T-cell (primary cell): ENCODE measurements around the gene MED4. TPM values are rescaled to one million over a fixed set of nuclear protein-coding genes. Genes with fewer than 3 reads are reported as not detected.
A peak's percentile ranks its signal among the peaks of the same experiment; 100 is the strongest.

ENCODE experiments used
- ATAC-seq, 4 experiments: fragments of 200-7000 bp in 3 of 4; fragments of 150-1000 bp in 1 of 4; cut with Tn5 transposase; replicated peaks in 1 of 4; 1 replicate in 3 of 4; 2 replicates in 1 of 4; pipeline ENCODE4 v1.10.0; 2021; ENCODE audit warnings: moderate library complexity in 3 of 4, mild to moderate bottlenecking in 2 of 4, moderate number of reproducible peaks in 1 of 4
- CTCF ChIA-PET, 2 donors: fragments of 300-600 bp; sonication (Branson Sonifier 250); formaldehyde crosslinking; loops; one replicate each; lab custom pipeline; 2022; ENCODE audit warnings: antibody characterized with exemption in 2 of 2; lab: Charles Lee
- POLR2A ChIA-PET, 2 donors: fragments of 300-600 bp; sonication (Branson Sonifier 250); formaldehyde crosslinking; loops; one replicate each; lab custom pipeline; 2022; ENCODE audit warnings: antibody characterized with exemption in 2 of 2; lab: Charles Lee
- DNase-seq, 35 experiments: peaks; one replicate each; pipeline versions ENCODE4 v3.0.0 to v3.0.0-alpha.2; 2013 to 2023
- H3K27ac ChIP-seq: one replicate; pipeline ENCODE4 v1.5.1; 2013; ENCODE audit warnings: low read length
- H3K27me3 ChIP-seq, 2 experiments: replicated peaks in 1 of 2; 1 replicate in 1 of 2; 2 replicates in 1 of 2; pipeline versions ENCODE4 v1.6.1 to v1.7.0; 2013; ENCODE audit warnings: low read length in 1 of 2, mixed read lengths in 1 of 2; ENCODE audit not compliant: control insufficient read depth in 2 of 2, insufficient read depth in 2 of 2; ENCODE audit errors: extremely low read depth in 1 of 2
- H3K36me3 ChIP-seq, 2 donors: 1 replicate in 1 of 2; 2 replicates in 1 of 2; pipeline versions ENCODE4 v1.6.1 to v1.7.0; 2013; ENCODE audit warnings: low read length in 1 of 2; ENCODE audit not compliant: control insufficient read depth in 2 of 2, insufficient read depth in 1 of 2; ENCODE audit errors: extremely low read depth in 1 of 2
- H3K4me1 ChIP-seq, 2 experiments: 1 replicate in 1 of 2; 2 replicates in 1 of 2; pipeline versions ENCODE4 v1.6.1 to v1.7.0; 2013; ENCODE audit warnings: low read length in 2 of 2, mixed read lengths in 1 of 2; ENCODE audit not compliant: insufficient read depth in 2 of 2, control insufficient read depth in 1 of 2; ENCODE audit errors: extremely low read depth in 1 of 2
- H3K4me3 ChIP-seq, 2 donors: 1 replicate in 1 of 2; 2 replicates in 1 of 2; pipeline versions ENCODE4 v1.5.1 to v1.7.0; 2013; ENCODE audit warnings: mild to moderate bottlenecking in 2 of 2, low read length in 1 of 2, moderate library complexity in 1 of 2; ENCODE audit not compliant: control insufficient read depth in 1 of 2; ENCODE audit errors: extremely low read depth in 1 of 2
- H3K9me3 ChIP-seq: 2 replicates; pipeline ENCODE4 v1.7.0; 2013
- H3K27ac Mint-ChIP-seq, 2 donors: one replicate each; pipeline ENCODE4 v1.8.0; 2020 to 2021; ENCODE audit warnings: mild to moderate bottlenecking in 2 of 2, mixed read lengths in 2 of 2
- H3K27me3 Mint-ChIP-seq, 2 donors: one replicate each; pipeline ENCODE4 v1.8.0; 2021 to 2022; ENCODE audit warnings: mixed read lengths in 2 of 2
- H3K36me3 Mint-ChIP-seq: one replicate; pipeline ENCODE4 v1.8.0; 2021; ENCODE audit warnings: mixed read lengths
- H3K4me1 Mint-ChIP-seq, 3 donors: one replicate each; pipeline ENCODE4 v1.8.0; 2020 to 2022; ENCODE audit warnings: mixed read lengths in 3 of 3, mild to moderate bottlenecking in 1 of 3
- H3K4me3 Mint-ChIP-seq, 3 donors: one replicate each; pipeline ENCODE4 v1.8.0; 2020 to 2022; ENCODE audit warnings: mild to moderate bottlenecking in 3 of 3, mixed read lengths in 3 of 3, moderate library complexity in 3 of 3
- H3K9me3 Mint-ChIP-seq, 3 donors: one replicate each; pipeline ENCODE4 v1.8.0; 2020 to 2022; ENCODE audit warnings: mixed read lengths in 3 of 3
- WGBS: methylation state at CpG from one replicate; pipeline ENCODE4 v1.1.5; 2013; ENCODE audit warnings: missing lambda C conversion rate; ENCODE audit not compliant: insufficient coverage; 5-methylcytosine and 5-hydroxymethylcytosine counted together
- total RNA-seq, 35 experiments: library from RNA in 6 of 35; stranded (reverse) in 6 of 35; fragments of 120-200 nt in 1 of 35; gene quantifications; one replicate each; pipeline versions ENCODE4 v1.2.1 to v1.2.4 and lab custom pipeline; 2013 to 2026

Gene MED4
- 10 to 100 TPM; 43.7 to 51.3 (median 45.7) TPM for total RNA-seq
- total RNA-seq (2013) = 52.4 TPM
- total RNA-seq (lab: John Stamatoyannopoulos, UW) = 36.2 to 68.3 (median 49.6) reads per million in 29 experiments

DNA sequence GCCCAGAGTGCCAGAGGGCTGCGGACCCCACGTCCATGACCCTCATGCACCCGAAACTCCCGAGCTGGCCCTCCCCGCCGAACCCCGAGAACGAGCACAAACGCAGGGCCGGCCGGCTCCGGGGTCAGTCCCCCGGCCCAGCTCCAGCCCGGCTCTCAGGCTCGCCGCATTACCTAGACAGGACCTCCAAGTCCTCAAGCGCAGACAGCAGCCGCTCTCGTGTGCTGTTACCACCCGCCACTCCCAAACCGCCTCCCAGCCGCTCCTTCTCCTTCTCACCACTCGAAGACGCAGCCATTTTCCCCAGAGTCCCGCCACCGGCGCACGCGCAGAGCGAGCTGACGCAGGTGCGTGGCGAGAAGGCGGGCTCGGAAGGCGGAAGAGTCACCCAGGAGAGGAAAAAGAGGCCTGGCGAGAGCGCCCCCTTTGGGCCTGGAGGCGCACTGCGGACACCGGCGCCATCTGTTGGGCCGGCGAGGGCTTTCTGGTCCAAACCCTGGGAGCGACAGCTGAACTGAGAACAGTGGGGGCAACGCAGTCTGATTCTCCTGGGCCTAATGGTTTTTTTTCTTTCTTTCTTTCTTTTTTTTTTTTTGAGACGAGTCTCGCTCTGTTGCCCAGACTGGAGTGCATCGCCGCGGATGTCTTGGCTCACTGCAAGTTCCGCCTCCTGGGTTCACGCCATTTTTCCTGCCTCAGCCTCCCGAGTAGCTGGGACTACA lies at the start of gene MED4:
MED4 (minus strand) TSS at position 324 of the 722 bp plus-strand sequence; CDS start at position 298, 26 bp downstream.
- Mint-ChIP-seq H3K27ac (peak within 1 kb of the TSS; percentile 91 to 94), H3K4me1 (peaks cover 39 to 45% (median 45%) of the 10 kb centered on the region in 3 donors), H3K27me3 (peaks cover 0 to 1% of the 10 kb centered on the region in 2 donors), H3K4me3 (peak within 1 kb of the TSS; percentile 93 to 97 (median 94)), H3K9me3 (peaks cover 0 to 3% (median 0%) of the 10 kb centered on the region in 3 donors), H3K36me3 (no peaks in the 10 kb centered on the region)
- Histone ChIP-seq H3K27me3 (peaks cover 0 to 3% of the 10 kb centered on the region in 2 experiments), H3K27ac (peak within 1 kb of the TSS; percentile 85), H3K4me3 (peak within 1 kb of the TSS; percentile 97 to 99), H3K36me3 (no peaks in the 10 kb centered on the region), H3K4me1 (peaks cover 13 to 22% of the 10 kb centered on the region in 2 experiments), H3K9me3 (no peaks in the 10 kb centered on the region)
- under 1% methylated on average over 42 of the region's 54 CpGs for WGBS
- CTCF ChIA-PET = interaction anchor here (0.6 to 3.2 kb wide), 16 partner anchors 16 to 1171 kb away, joined by 3 to 27 read pairs (median 3); partner anchors contain the start of genes NUDT15 (in 2 of the 2) and ITM2B (in 1 of the 2)
- DNase-seq (peak; percentile 91 to 98 (median 95)), ATAC-seq (peak; percentile 93 to 99 (median 96))
- POLR2A ChIA-PET = interaction anchor here (0.6 to 1.2 kb wide), 6 partner anchors 10 to 1688 kb away, joined by 3 to 7 read pairs (median 3); partner anchors contain the start of gene NUDT15 (in 1 of the 2)

GRCh38 chr13:48144413-48145035 lies 49.6 kb upstream of the MED4 start:
- Mint-ChIP-seq H3K27ac (peak overlapping the region; percentile 3 to 81), H3K4me1 (peaks cover 30 to 46% (median 39%) of the 10 kb centered on the region in 3 donors), H3K36me3 (peaks cover 4% of the 10 kb centered on the region), H3K4me3 (peak overlapping the region in 1 of 3 donors; percentile 22), H3K27me3 (no peaks in the 10 kb centered on the region), H3K9me3 (no peaks in the 10 kb centered on the region)
- Histone ChIP-seq H3K27ac (peak overlapping the region; percentile 73), H3K36me3 (no peaks in the 10 kb centered on the region), H3K4me3 (no peak overlapping the region), H3K9me3 (no peaks in the 10 kb centered on the region), H3K4me1 (peaks cover 6 to 18% of the 10 kb centered on the region in 2 experiments), H3K27me3 (no peaks in the 10 kb centered on the region)
- no CpG with 5 or more reads among the region's 7 CpGs for WGBS
- DNase-seq (peak in 13 of 35 experiments; percentile 6 to 49 (median 26)), ATAC-seq (peak; percentile 62 to 81 (median 68))
- ChIA-PET POLR2A (interaction anchor here in 1 of 2 donors (0.6 kb wide), 1 partner anchor 90 kb away, joined by 4 read pairs; no protein-coding TSS in a partner anchor), CTCF (no interaction called here)

- no peaks in the 10 kb centered on the region for H3K27me3 ChIP-seq
- no peak for ATAC-seq
- ChIA-PET CTCF (no interaction called here), POLR2A (no interaction called here)
- WGBS = 100% methylated on average over 1 of the region's 3 CpGs
- H3K4me3 ChIP-seq = no peak overlapping the region
- Mint-ChIP-seq H3K36me3 (peaks cover 4% of the 10 kb centered on the region), H3K27me3 (no peaks in the 10 kb centered on the region), H3K4me1 (peaks cover 20 to 36% (median 27%) of the 10 kb centered on the region in 3 donors), H3K27ac (no peak overlapping the region), H3K9me3 (no peaks in the 10 kb centered on the region), H3K4me3 (no peak overlapping the region)
- no peaks in the 10 kb centered on the region for H3K36me3 ChIP-seq
- no peak for DNase-seq
- H3K9me3 ChIP-seq = no peaks in the 10 kb centered on the region
- no peak overlapping the region for H3K27ac ChIP-seq
- peaks cover 6 to 7% of the 10 kb centered on the region in 2 experiments for H3K4me1 ChIP-seq
These were observed 47.5 kb upstream of the MED4 start for GRCh38 chr13:48142436-48142835.

GRCh38 chr13:48138270-48138669 lies 43.4 kb upstream of the MED4 start:
- Mint-ChIP-seq H3K27me3 (no peaks in the 10 kb centered on the region), H3K4me3 (no peak overlapping the region), H3K27ac (no peak overlapping the region), H3K4me1 (peaks cover 0 to 10% (median 9%) of the 10 kb centered on the region in 3 donors), H3K9me3 (no peaks in the 10 kb centered on the region), H3K36me3 (no peaks in the 10 kb centered on the region)
- Histone ChIP-seq H3K27me3 (no peaks in the 10 kb centered on the region), H3K4me1 (no peaks in the 10 kb centered on the region), H3K27ac (no peak overlapping the region), H3K9me3 (no peaks in the 10 kb centered on the region), H3K36me3 (no peaks in the 10 kb centered on the region), H3K4me3 (no peak overlapping the region)
- WGBS = no CpG with 5 or more reads among the region's 4 CpGs
- DNase-seq = no peak
- CTCF ChIA-PET = no interaction called here
- ATAC-seq = no peak
- POLR2A ChIA-PET = no interaction called here

- H3K36me3 ChIP-seq = no peaks in the 10 kb centered on the region
- H3K27ac ChIP-seq = no peak overlapping the region
- CTCF ChIA-PET = no interaction called here
- no peak overlapping the region for H3K4me3 Mint-ChIP-seq
- DNase-seq (no peak), ATAC-seq (no peak)
- H3K27me3 ChIP-seq = no peaks in the 10 kb centered on the region
- no peak overlapping the region for H3K27ac Mint-ChIP-seq
- H3K9me3 Mint-ChIP-seq = no peaks in the 10 kb centered on the region
- POLR2A ChIA-PET = interaction anchor here in 1 of 2 donors (0.6 kb wide), 1 partner anchor 449 kb away, joined by 6 read pairs; no protein-coding TSS in a partner anchor
- H3K4me3 ChIP-seq = no peak overlapping the region
- H3K9me3 ChIP-seq = no peaks in the 10 kb centered on the region
- no CpG with 5 or more reads among the region's 3 CpGs for WGBS
- H3K36me3 Mint-ChIP-seq = no peaks in the 10 kb centered on the region
- peaks cover 0 to 2% of the 10 kb centered on the region in 2 donors for H3K27me3 Mint-ChIP-seq
- peaks cover 11 to 22% (median 21%) of the 10 kb centered on the region in 3 donors for H3K4me1 Mint-ChIP-seq
- peaks cover 0 to 10% of the 10 kb centered on the region in 2 experiments for H3K4me1 ChIP-seq
These were observed 38.1 kb upstream of the MED4 start for GRCh38 chr13:48132961-48133360.

- Histone ChIP-seq H3K36me3 (no peaks in the 10 kb centered on the region), H3K4me3 (no peak overlapping the region), H3K27me3 (no peaks in the 10 kb centered on the region), H3K27ac (no peak overlapping the region), H3K9me3 (no peaks in the 10 kb centered on the region), H3K4me1 (peaks cover 8 to 13% of the 10 kb centered on the region in 2 experiments)
- POLR2A ChIA-PET = interaction anchor here (0.6 to 1.3 kb wide), 2 partner anchors 24 to 110 kb away, joined by 3 read pairs; no protein-coding TSS in a partner anchor
- CTCF ChIA-PET = interaction anchor here in 1 of 2 donors (1.0 to 1.2 kb wide), 2 partner anchors 12 to 103 kb away, joined by 3 to 4 read pairs; no protein-coding TSS in a partner anchor
- Mint-ChIP-seq H3K4me1 (peaks cover 23 to 36% (median 32%) of the 10 kb centered on the region in 3 donors), H3K4me3 (no peak overlapping the region), H3K36me3 (no peaks in the 10 kb centered on the region), H3K27me3 (peaks cover 0 to 2% of the 10 kb centered on the region in 2 donors), H3K27ac (no peak overlapping the region), H3K9me3 (no peaks in the 10 kb centered on the region)
- no CpG with 5 or more reads among the region's 2 CpGs for WGBS
- DNase-seq (no peak), ATAC-seq (no peak)
These were observed 36.6 kb upstream of the MED4 start for GRCh38 chr13:48131533-48131932.
